A673 (cell line): ENCODE data around the gene RNF182.

ENCODE experiments used
- CTCF ChIP-seq: fragments of 300-800, 200-600 bp; sonication (generic); conservative IDR thresholded peaks from 2 replicates; pipeline ENCODE4 v1.5.1; 2017; ENCODE audit warnings: low read depth, mild to moderate bottlenecking, antibody characterized with exemption, low read length, moderate library complexity, mixed read lengths
- EZH2 ChIP-seq: fragments of 200-600 bp; sonication (generic); IDR thresholded peaks from 2 replicates; pipeline ENCODE4 v1.6.1; 2017; ENCODE audit warnings: borderline replicate concordance, low read depth, mild to moderate bottlenecking, mixed read lengths, antibody characterized with exemption, low read length; ENCODE audit not compliant: poor library complexity, severe bottlenecking

- TF ChIP-seq CTCF: no peak
- no peak for TF ChIP-seq EZH2
Measured at GRCh38 chr6:13987400-13987865, 62.7 kb downstream of the RNF182 start.
